ENCODE data around the gene CIAO2A. TPM values are rescaled to one million over a fixed set of nuclear protein-coding genes. Genes with fewer than 3 reads are reported as not detected.

The CIAO2A gene
- total and polyA plus RNA-seq, 2 donors from 2014 or later, result 41.6 to 92.4 TPM

- FAIRE-seq, result no peak
- intact Hi-C loops (cut with DNase I), result no loop called here
- DNase-seq, result peak in 2 of 5 donors; percentile 22 to 52
- Histone ChIP-seq H3K4me1 (ENCODE audit: control insufficient read depth in 2 of 3, insufficient read depth in 2 of 3, low read depth in 1 of 3, low read length in 3 of 3) (no peaks in the 10 kb centered on the region), H3K9me3 (ENCODE audit: control insufficient read depth in 2 of 3, insufficient read depth in 1 of 3, low read length in 3 of 3) (no peaks in the 10 kb centered on the region), H3K27me3 (ENCODE audit: control insufficient read depth, insufficient read depth, low read length) (no peaks in the 10 kb centered on the region), H3K4me3 (ENCODE audit: low read length in 3 of 3) (no peak overlapping the region), H3K27ac (ENCODE audit: low read depth in 2 of 2, low read length in 2 of 2) (no peak overlapping the region), H3K36me3 (ENCODE audit: control insufficient read depth in 2 of 3, insufficient read depth in 3 of 3, low read length in 3 of 3) (peaks cover 18 to 67% (median 65%) of the 10 kb centered on the region in 3 donors), H3K9ac (ENCODE audit: low read length in 3 of 3) (no peak overlapping the region)
- TF ChIP-seq CTCF (IDR thresholded peaks at IDR 0.05; ENCODE audit: borderline replicate concordance, extremely low read depth, insufficient read depth), result no peak
Observed at GRCh38 chr15:64127521-64128270, 34.1 kb upstream of the CIAO2A start.

GRCh38 chr15:64125978-64126377, 32.3 kb upstream of the CIAO2A start:
- peaks cover 18 to 65% (median 52%) of the 10 kb centered on the region in 3 donors for H3K36me3 ChIP-seq (ENCODE audit: control insufficient read depth in 2 of 3, insufficient read depth in 3 of 3, low read length in 3 of 3)
- no peak for TF ChIP-seq CTCF (IDR thresholded peaks at IDR 0.05; ENCODE audit: borderline replicate concordance, extremely low read depth, insufficient read depth)

GRCh38 chr15:64122936-64123351, 29.3 kb upstream of the CIAO2A start:
- H3K9me3 ChIP-seq (ENCODE audit: control insufficient read depth in 2 of 3, insufficient read depth in 1 of 3, low read length in 3 of 3), result no peaks in the 10 kb centered on the region
- intact Hi-C loops (cut with DNase I), result no loop called here
- no peak for FAIRE-seq
- H3K9ac ChIP-seq (ENCODE audit: low read length in 3 of 3), result no peak overlapping the region
- no peak for DNase-seq
- H3K4me1 ChIP-seq (ENCODE audit: control insufficient read depth in 2 of 3, insufficient read depth in 2 of 3, low read depth in 1 of 3, low read length in 3 of 3), result no peaks in the 10 kb centered on the region
- H3K4me3 ChIP-seq (ENCODE audit: low read length in 3 of 3), result no peak overlapping the region
- no peak for TF ChIP-seq CTCF (IDR thresholded peaks at IDR 0.05; ENCODE audit: borderline replicate concordance, extremely low read depth, insufficient read depth)
- no peaks in the 10 kb centered on the region for H3K27me3 ChIP-seq (ENCODE audit: control insufficient read depth, insufficient read depth, low read length)
- no peak overlapping the region for H3K27ac ChIP-seq (ENCODE audit: low read depth in 2 of 2, low read length in 2 of 2)
- peaks cover 18 to 66% (median 47%) of the 10 kb centered on the region in 3 donors for H3K36me3 ChIP-seq (ENCODE audit: control insufficient read depth in 2 of 3, insufficient read depth in 3 of 3, low read length in 3 of 3)

More at GRCh38 chr15:64125978-64126377, 32.3 kb upstream of the CIAO2A start:
- DNase-seq (no peak), FAIRE-seq (no peak)
- no peaks in the 10 kb centered on the region for H3K27me3 ChIP-seq (ENCODE audit: control insufficient read depth, insufficient read depth, low read length)
- no peak overlapping the region for H3K27ac ChIP-seq (ENCODE audit: low read depth in 2 of 2, low read length in 2 of 2)
- H3K4me3 ChIP-seq (ENCODE audit: low read length in 3 of 3), result no peak overlapping the region
- H3K9me3 ChIP-seq (ENCODE audit: control insufficient read depth in 2 of 3, insufficient read depth in 1 of 3, low read length in 3 of 3), result no peaks in the 10 kb centered on the region
- no peak overlapping the region for H3K9ac ChIP-seq (ENCODE audit: low read length in 3 of 3)
- intact Hi-C loops (cut with DNase I), result no loop called here
- no peaks in the 10 kb centered on the region for H3K4me1 ChIP-seq (ENCODE audit: control insufficient read depth in 2 of 3, insufficient read depth in 2 of 3, low read depth in 1 of 3, low read length in 3 of 3)

Measured in kidney (tissue), 14 donors.